Endothelial cell of umbilical vein (primary cell): ENCODE results near the gene SESN2. TPM values are rescaled to one million over a fixed set of nuclear protein-coding genes. Genes with fewer than 3 reads are reported as not detected.

ENCODE experiments used
- BruUV-seq: library from RNA; stranded (reverse); fragments of 400-500 nt; replicated peaks from 2 replicates; lab custom pipeline; 2021; lab: Mats Ljungman, UMichigan
- CTCF ChIA-PET: fragments of 300-600, 350-600 bp; sonication (Branson Sonifier 250); formaldehyde crosslinking; loops from one replicate; lab custom pipeline; 2021; ENCODE audit warnings: antibody characterized with exemption, inconsistent platforms; lab: Charles Lee
- POLR2A ChIA-PET: fragments of 300-600, 350-600 bp; sonication (Branson Sonifier 250); formaldehyde crosslinking; loops from one replicate; lab custom pipeline; 2021; ENCODE audit warnings: antibody characterized with exemption, inconsistent platforms; lab: Charles Lee
- DNase-seq: peaks from one replicate; pipeline ENCODE4 v3.0.0-alpha.2; 2011; ENCODE audit warnings: low read depth, low spot score
- FAIRE-seq: peaks from 2 replicates; lab custom pipeline; 2011; peaks lifted over from hg19 to GRCh38; lab: Jason Lieb, UNC
- H2AFZ ChIP-seq: 2 replicates; pipeline ENCODE4 v1.6.0; 2012; ENCODE audit warnings: low read depth, low read length, control low read depth, inconsistent platforms
- H3K27ac ChIP-seq: 2 replicates; pipeline ENCODE4 v1.5.1; 2011; ENCODE audit warnings: low read depth, mild to moderate bottlenecking, control low read depth, low read length, moderate library complexity; ENCODE audit not compliant: insufficient read depth
- H3K27me3 ChIP-seq, 2 experiments: 2 replicates each; pipeline versions ENCODE4 v1.6.0 to v1.6.1; 2011; ENCODE audit warnings: low read length in 2 of 2, mixed read lengths in 1 of 2; ENCODE audit not compliant: control insufficient read depth in 2 of 2, insufficient read depth in 2 of 2
- H3K36me3 ChIP-seq, 2 experiments: 2 replicates in 1 of 2; 3 replicates in 1 of 2; pipeline ENCODE4 v1.5.1; 2011; ENCODE audit warnings: low read length in 2 of 2, mild to moderate bottlenecking in 1 of 2, moderate library complexity in 1 of 2; ENCODE audit not compliant: control insufficient read depth in 2 of 2, insufficient read depth in 2 of 2; ENCODE audit errors: extremely low read depth in 1 of 2
- H3K4me1 ChIP-seq: 3 replicates; pipeline ENCODE4 v1.5.1; 2011; ENCODE audit warnings: mild to moderate bottlenecking, low read length; ENCODE audit not compliant: control insufficient read depth, insufficient read depth; ENCODE audit errors: extremely low read depth
- H3K4me2 ChIP-seq: 2 replicates; pipeline ENCODE4 v1.6.1; 2011; ENCODE audit warnings: low read length, control low read depth, mixed read lengths; ENCODE audit not compliant: insufficient read depth
- H3K4me3 ChIP-seq, 3 experiments: fragments of 200-600 bp in 1 of 3; sonication (generic), shearing (Covaris generic) in 1 of 3; replicated peaks in 1 of 3; 2 replicates each; pipeline ENCODE4 v1.5.1; 2011 to 2016; ENCODE audit warnings: control low read depth in 3 of 3, low read length in 3 of 3, mild to moderate bottlenecking in 2 of 3, inconsistent platforms in 1 of 3, low read depth in 1 of 3, moderate library complexity in 1 of 3; ENCODE audit not compliant: insufficient read depth in 1 of 3
- H3K79me2 ChIP-seq: 2 replicates; pipeline ENCODE4 v1.6.0; 2012; ENCODE audit warnings: low read length, inconsistent platforms; ENCODE audit not compliant: control insufficient read depth, insufficient read depth
- H3K9ac ChIP-seq: replicated peaks from 2 replicates; pipeline ENCODE3; 2011; ENCODE audit warnings: low read length, control low read depth; ENCODE audit not compliant: insufficient read depth; ENCODE audit errors: extremely low read depth
- H3K9me1 ChIP-seq: replicated peaks from 3 replicates; pipeline ENCODE4 v1.6.0; 2011; ENCODE audit warnings: mild to moderate bottlenecking, low read length; ENCODE audit not compliant: control insufficient read depth, insufficient read depth; ENCODE audit errors: extremely low read depth
- H3K9me3 ChIP-seq: replicated peaks from 2 replicates; pipeline ENCODE4 v1.5.1; 2012; ENCODE audit warnings: low read length, inconsistent platforms; ENCODE audit not compliant: control insufficient read depth, insufficient read depth
- H4K20me1 ChIP-seq: replicated peaks from 2 replicates; pipeline ENCODE3; 2011; ENCODE audit warnings: mild to moderate bottlenecking, low read length; ENCODE audit not compliant: control insufficient read depth, insufficient read depth; ENCODE audit errors: extremely low read depth
- EZH2 ChIP-seq: IDR thresholded peaks from 2 replicates; pipeline ENCODE4 v1.6.1; 2012; ENCODE audit warnings: borderline replicate concordance, low read depth, mild to moderate bottlenecking, moderate library complexity, low read length, inconsistent platforms; ENCODE audit not compliant: severe bottlenecking
- FOS ChIP-seq: IDR thresholded peaks from 2 replicates; pipeline ENCODE4 v1.6.1; 2011; ENCODE audit warnings: mild to moderate bottlenecking, low read length, moderate library complexity, borderline replicate concordance; ENCODE audit not compliant: insufficient read depth
- GATA2 ChIP-seq: IDR thresholded peaks from 2 replicates; pipeline ENCODE4 v1.7.0; 2011; ENCODE audit warnings: low read depth, mild to moderate bottlenecking, moderate library complexity, mixed read lengths, low read length; ENCODE audit not compliant: insufficient read length, insufficient read depth
- JUN ChIP-seq: IDR thresholded peaks from 2 replicates; pipeline ENCODE4 v1.6.1; 2011; ENCODE audit warnings: borderline replicate concordance, low read depth; ENCODE audit not compliant: insufficient read length, insufficient read depth
- MAX ChIP-seq: IDR thresholded peaks from 2 replicates; pipeline ENCODE4 v1.6.1; 2011; ENCODE audit not compliant: insufficient read depth, insufficient read length
- MYC ChIP-seq: IDR thresholded peaks from one replicate; pipeline ENCODE4 v1.6.1; 2011; ENCODE audit warnings: mild to moderate bottlenecking, low read depth, low read length
- POLR2A ChIP-seq: IDR thresholded peaks from 2 replicates; pipeline ENCODE4 v1.6.1; 2012; ENCODE audit warnings: low read depth, mild to moderate bottlenecking, control low read depth, low read length
- POLR2AphosphoS5 ChIP-seq: IDR thresholded peaks from 2 replicates; pipeline ENCODE4 v1.6.1; 2012; ENCODE audit warnings: low read depth, mild to moderate bottlenecking, control low read depth, low read length, moderate library complexity; ENCODE audit not compliant: insufficient read depth
- dilution Hi-C: fragments of 300-500 bp; cut with MboI; formaldehyde crosslinking; loops from one replicate; pipeline ENCODE4 v1.15.0; 2019; ENCODE audit warnings: low sequenced_read_pairs; ENCODE audit not compliant: extremely low pct_ligation_motif_present
- intact Hi-C: fragments of 100-400 bp; cut with micrococcal nuclease; formaldehyde crosslinking; loops from one replicate; pipeline ENCODE4 v1.10.0; 2022
- polyA plus RNA-seq, 4 experiments: library from polyadenylated mRNA; depleted of rRNA in 3 of 4; stranded (reverse) in 3 of 4; unstranded in 1 of 4; fragments of >200 nt; gene quantifications; 2 replicates each; pipeline versions ENCODE4 v1.2.1 to v1.2.3, GENCODE V29; 2011 to 2012; ENCODE audit warnings: missing spikeins in 1 of 4
- total RNA-seq: library from RNA; stranded (reverse); gene quantifications from 2 replicates; pipeline ENCODE4 v1.2.3, GENCODE V29; 2021
- TF ChIP-seq, protein P1 (sequence below), 2 donors: IDR thresholded peaks; 1 replicate in 1 of 2; 2 replicates in 1 of 2; pipeline ENCODE4 v1.5.1; 2011; ENCODE audit warnings: low read length in 2 of 2, mild to moderate bottlenecking in 2 of 2, moderate library complexity in 2 of 2, control low read depth in 1 of 2, inconsistent platforms in 1 of 2, low read depth in 1 of 2; ENCODE audit not compliant: insufficient read depth in 1 of 2; ENCODE audit errors: extremely low read depth in 1 of 2

SESN2 gene
- total and polyA plus RNA-seq, 2 donors (not counting 3 experiments of a cell fraction or from before 2014, with no cell fraction given): 11.6 to 13.2 TPM

- H3K36me3 ChIP-seq: peaks cover 0 to 4% of the 10 kb centered on the region in 2 experiments
- POLR2A ChIA-PET: no interaction called here
- dilution Hi-C loops: no loop called here
Observed at GRCh38 chr1:28239004-28239403, 20.3 kb upstream of the SESN2 start.

DNA sequence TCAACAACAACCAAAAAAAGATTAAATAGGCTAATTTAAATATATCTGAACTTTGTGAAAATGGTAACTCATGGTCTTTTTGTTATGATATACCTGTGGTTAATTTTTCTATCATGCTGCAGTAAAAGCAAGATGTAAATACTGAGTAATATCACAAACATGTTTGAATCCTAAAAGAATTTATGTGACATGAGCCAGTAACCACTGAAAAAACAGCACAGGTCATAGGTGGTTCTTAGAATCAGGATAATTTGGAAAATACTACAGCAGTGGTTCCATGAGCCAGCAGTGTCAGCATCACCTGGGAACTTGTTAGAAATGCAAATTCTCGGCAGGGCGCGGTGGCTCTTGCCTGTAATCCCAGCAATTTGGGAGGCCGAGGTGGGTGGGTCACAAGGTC is 19.3 kb upstream of the SESN2 start:
- Histone ChIP-seq H3K27ac (no peak overlapping the region), H3K9me1 (no peaks in the 10 kb centered on the region), H3K4me3 (no peak overlapping the region), H3K27me3 (no peaks in the 10 kb centered on the region), H3K9ac (no peak overlapping the region), H3K4me1 (peaks cover 19% of the 10 kb centered on the region), H3K79me2 (peaks cover 18% of the 10 kb centered on the region), H4K20me1 (no peaks in the 10 kb centered on the region), H3K36me3 (peaks cover 0 to 4% of the 10 kb centered on the region in 2 experiments), H2AFZ (no peak overlapping the region), H3K9me3 (no peaks in the 10 kb centered on the region), H3K4me2 (no peak overlapping the region)
- TF ChIP-seq, protein P1, sequence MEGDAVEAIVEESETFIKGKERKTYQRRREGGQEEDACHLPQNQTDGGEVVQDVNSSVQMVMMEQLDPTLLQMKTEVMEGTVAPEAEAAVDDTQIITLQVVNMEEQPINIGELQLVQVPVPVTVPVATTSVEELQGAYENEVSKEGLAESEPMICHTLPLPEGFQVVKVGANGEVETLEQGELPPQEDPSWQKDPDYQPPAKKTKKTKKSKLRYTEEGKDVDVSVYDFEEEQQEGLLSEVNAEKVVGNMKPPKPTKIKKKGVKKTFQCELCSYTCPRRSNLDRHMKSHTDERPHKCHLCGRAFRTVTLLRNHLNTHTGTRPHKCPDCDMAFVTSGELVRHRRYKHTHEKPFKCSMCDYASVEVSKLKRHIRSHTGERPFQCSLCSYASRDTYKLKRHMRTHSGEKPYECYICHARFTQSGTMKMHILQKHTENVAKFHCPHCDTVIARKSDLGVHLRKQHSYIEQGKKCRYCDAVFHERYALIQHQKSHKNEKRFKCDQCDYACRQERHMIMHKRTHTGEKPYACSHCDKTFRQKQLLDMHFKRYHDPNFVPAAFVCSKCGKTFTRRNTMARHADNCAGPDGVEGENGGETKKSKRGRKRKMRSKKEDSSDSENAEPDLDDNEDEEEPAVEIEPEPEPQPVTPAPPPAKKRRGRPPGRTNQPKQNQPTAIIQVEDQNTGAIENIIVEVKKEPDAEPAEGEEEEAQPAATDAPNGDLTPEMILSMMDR (IDR thresholded peaks at IDR 0.05; ENCODE audit: extremely low read depth in 1 of 2, insufficient read depth in 1 of 2, low read depth in 1 of 2, low read length in 2 of 2): no peak
- TF ChIP-seq POLR2A: no peak
- no peak for TF ChIP-seq MYC
- no peak for TF ChIP-seq GATA2
- no peak for TF ChIP-seq POLR2AphosphoS5
- TF ChIP-seq JUN: no peak
- no peak for TF ChIP-seq EZH2
- no peak for TF ChIP-seq MAX
- no peak for TF ChIP-seq FOS
- ChIA-PET POLR2A (no interaction called here), CTCF (no interaction called here)
- BruUV-seq: no TSS peak
- intact Hi-C loops (no loop called here), dilution Hi-C loops (no loop called here)
- FAIRE-seq (no peak), DNase-seq (no peak)

More at GRCh38 chr1:28239004-28239403, 20.3 kb upstream of the SESN2 start:
- Histone ChIP-seq H3K9me1 (no peaks in the 10 kb centered on the region), H3K4me3 (no peak overlapping the region), H3K27ac (no peak overlapping the region), H3K9me3 (no peaks in the 10 kb centered on the region), H3K27me3 (no peaks in the 10 kb centered on the region), H3K4me1 (peaks cover 18% of the 10 kb centered on the region), H3K9ac (no peak overlapping the region), H2AFZ (no peak overlapping the region), H3K4me2 (no peak overlapping the region), H4K20me1 (no peaks in the 10 kb centered on the region), H3K79me2 (peaks cover 18% of the 10 kb centered on the region)
- intact Hi-C loops: no loop called here
- no peak for FAIRE-seq
- CTCF ChIA-PET: no interaction called here
- no peak for DNase-seq
- TF ChIP-seq GATA2: no peak
- TF ChIP-seq FOS: no peak
- no peak for TF ChIP-seq MYC
- no TSS peak for BruUV-seq
